ENCODE data around the gene PDZD4. TPM values are rescaled to one million over a fixed set of nuclear protein-coding genes. Genes with fewer than 3 reads are reported as not detected.
A peak's percentile ranks its signal among the peaks of the same experiment; 100 is the strongest.

PDZD4 gene
- total and polyA plus RNA-seq, 9 of the 15 experiments (the other 6 are each of a cell fraction or from before 2014, with no cell fraction given): 0.05 to 0.38 (median 0.07) TPM; not detected in 5

GRCh38 chrX:153875391-153876111, 45.2 kb upstream of the PDZD4 start (continued):
- TF ChIP-seq ZNF780A (CRISPR knock-in tag; IDR thresholded peaks at IDR 0.05): no peak
- TF ChIP-seq CBFB (CRISPR knock-in tag; IDR thresholded peaks at IDR 0.05): peak; percentile 88; the same call in 1 of the 2 replicates
- TF ChIP-seq, protein P1, sequence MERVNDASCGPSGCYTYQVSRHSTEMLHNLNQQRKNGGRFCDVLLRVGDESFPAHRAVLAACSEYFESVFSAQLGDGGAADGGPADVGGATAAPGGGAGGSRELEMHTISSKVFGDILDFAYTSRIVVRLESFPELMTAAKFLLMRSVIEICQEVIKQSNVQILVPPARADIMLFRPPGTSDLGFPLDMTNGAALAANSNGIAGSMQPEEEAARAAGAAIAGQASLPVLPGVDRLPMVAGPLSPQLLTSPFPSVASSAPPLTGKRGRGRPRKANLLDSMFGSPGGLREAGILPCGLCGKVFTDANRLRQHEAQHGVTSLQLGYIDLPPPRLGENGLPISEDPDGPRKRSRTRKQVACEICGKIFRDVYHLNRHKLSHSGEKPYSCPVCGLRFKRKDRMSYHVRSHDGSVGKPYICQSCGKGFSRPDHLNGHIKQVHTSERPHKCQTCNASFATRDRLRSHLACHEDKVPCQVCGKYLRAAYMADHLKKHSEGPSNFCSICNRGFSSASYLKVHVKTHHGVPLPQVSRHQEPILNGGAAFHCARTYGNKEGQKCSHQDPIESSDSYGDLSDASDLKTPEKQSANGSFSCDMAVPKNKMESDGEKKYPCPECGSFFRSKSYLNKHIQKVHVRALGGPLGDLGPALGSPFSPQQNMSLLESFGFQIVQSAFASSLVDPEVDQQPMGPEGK (CRISPR knock-in tag; IDR thresholded peaks at IDR 0.05; ENCODE audit: borderline replicate concordance): no peak
- peak; percentile 99 for TF ChIP-seq HMGXB4 (CRISPR knock-in tag; IDR thresholded peaks at IDR 0.05)
- TF ChIP-seq FOXP4 (CRISPR knock-in tag; IDR thresholded peaks at IDR 0.05; ENCODE audit: borderline replicate concordance): peak; percentile 99
- 0 out of 2 replicates have a peak, but pooled peaks have one; percentile 13 for TF ChIP-seq TEAD4 (IDR thresholded peaks at IDR 0.05; ENCODE audit: low read length)
- peak; percentile 98 for TF ChIP-seq TEAD4 (CRISPR knock-in tag; IDR thresholded peaks at IDR 0.05; ENCODE audit: borderline replicate concordance)
- no peak for TF ChIP-seq ETV6 (IDR thresholded peaks at IDR 0.05; ENCODE audit: borderline replicate concordance in 1 of 2, low read depth in 2 of 2, low read length in 1 of 2)
- peak; percentile 96; the same call in 1 of the 2 replicates for TF ChIP-seq ETV6 (CRISPR knock-in tag; IDR thresholded peaks at IDR 0.05; ENCODE audit: borderline replicate concordance)
- peak; percentile 96; the same call in 1 of the 2 replicates for TF ChIP-seq MED1 (CRISPR knock-in tag; IDR thresholded peaks at IDR 0.05; ENCODE audit: borderline replicate concordance)
- no peak for TF ChIP-seq POLR2AphosphoS5 (IDR thresholded peaks at IDR 0.05; ENCODE audit: control insufficient read depth, insufficient read depth, low read depth, low read length)
- peak; percentile 31; the same call in 1 of the 2 replicates for TF ChIP-seq HCFC1 (IDR thresholded peaks at IDR 0.05; ENCODE audit: low read depth, low read length)
- TF ChIP-seq, protein P2, sequence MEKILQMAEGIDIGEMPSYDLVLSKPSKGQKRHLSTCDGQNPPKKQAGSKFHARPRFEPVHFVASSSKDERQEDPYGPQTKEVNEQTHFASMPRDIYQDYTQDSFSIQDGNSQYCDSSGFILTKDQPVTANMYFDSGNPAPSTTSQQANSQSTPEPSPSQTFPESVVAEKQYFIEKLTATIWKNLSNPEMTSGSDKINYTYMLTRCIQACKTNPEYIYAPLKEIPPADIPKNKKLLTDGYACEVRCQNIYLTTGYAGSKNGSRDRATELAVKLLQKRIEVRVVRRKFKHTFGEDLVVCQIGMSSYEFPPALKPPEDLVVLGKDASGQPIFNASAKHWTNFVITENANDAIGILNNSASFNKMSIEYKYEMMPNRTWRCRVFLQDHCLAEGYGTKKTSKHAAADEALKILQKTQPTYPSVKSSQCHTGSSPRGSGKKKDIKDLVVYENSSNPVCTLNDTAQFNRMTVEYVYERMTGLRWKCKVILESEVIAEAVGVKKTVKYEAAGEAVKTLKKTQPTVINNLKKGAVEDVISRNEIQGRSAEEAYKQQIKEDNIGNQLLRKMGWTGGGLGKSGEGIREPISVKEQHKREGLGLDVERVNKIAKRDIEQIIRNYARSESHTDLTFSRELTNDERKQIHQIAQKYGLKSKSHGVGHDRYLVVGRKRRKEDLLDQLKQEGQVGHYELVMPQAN (IDR thresholded peaks at IDR 0.05; ENCODE audit: borderline replicate concordance): peak; percentile 91
- TF ChIP-seq ZNF274 (IDR thresholded peaks at IDR 0.05; ENCODE audit: borderline replicate concordance, low read depth, low read length): no peak
- peak; percentile 95 for TF ChIP-seq ZBTB1 (CRISPR knock-in tag; IDR thresholded peaks at IDR 0.05; ENCODE audit: borderline replicate concordance, low read depth)
- TF ChIP-seq GABPB1 (CRISPR knock-in tag; IDR thresholded peaks at IDR 0.05): peak; percentile 92

All from K562 (cell line).